Right atrium auricular region (tissue), 2 donors: ENCODE measurements around the gene OR2C1. TPM values are rescaled to one million over a fixed set of nuclear protein-coding genes. Genes with fewer than 3 reads are reported as not detected.

ENCODE experiments used
- DNase-seq: peaks from one replicate; pipeline ENCODE4 v3.0.0-alpha.2; 2019; ENCODE audit warnings: low spot score
- H3K27ac ChIP-seq, 2 donors: fragments of 200-600 bp; sonication (generic); 1 replicate in 1 of 2; 2 replicates in 1 of 2; pipeline ENCODE4 v1.5.1; 2016 to 2019
- H3K27me3 ChIP-seq, 2 donors: fragments of 200-600 bp; sonication (generic); one replicate each; pipeline versions ENCODE4 v1.5.1 to v1.6.0; 2017 to 2019
- H3K36me3 ChIP-seq: fragments of 200-600 bp; sonication (generic); one replicate; pipeline ENCODE4 v1.5.1; 2016
- H3K4me1 ChIP-seq, 2 donors: fragments of 200-600 bp; sonication (generic); one replicate each; pipeline versions ENCODE4 v1.5.1 to v1.6.0; 2017 to 2019
- H3K4me3 ChIP-seq, 2 donors: fragments of 200-600 bp; sonication (generic); 1 replicate in 1 of 2; 2 replicates in 1 of 2; pipeline ENCODE4 v1.5.1; 2017 to 2019; ENCODE audit warnings: mild to moderate bottlenecking in 1 of 2, moderate library complexity in 1 of 2
- H3K9me3 ChIP-seq, 2 donors: fragments of 200-600 bp; sonication (generic); one replicate each; pipeline ENCODE4 v1.5.1; 2019
- CTCF ChIP-seq, 2 donors: fragments of 200-600 bp; sonication (generic); IDR thresholded peaks; one replicate each; pipeline ENCODE4 v1.5.1; 2019; ENCODE audit warnings: antibody characterized with exemption in 2 of 2
- total RNA-seq, 2 donors: library from RNA; depleted of rRNA; stranded (reverse); fragments of >200 nt; gene quantifications; one replicate each; pipeline ENCODE4 v1.1.0, GENCODE V29; 2016

OR2C1 gene
- total RNA-seq, 2 donors from 2014 or later: 0.56 TPM; not detected in 1

GRCh38 chr16:3400779-3401688 is 45.3 kb downstream of the OR2C1 start, which contains the start of the genes ZNF174 and ZSCAN32:
Gene ZNF174 (plus strand): TSS chr16:3401215. CDS start chr16:3402005, 790 bp downstream.
Gene ZSCAN32 (minus strand): TSS chr16:3401004. CDS start chr16:3397557, 3,447 bp downstream.
- H3K27ac ChIP-seq: peak within 1 kb of the TSS; percentile 86 to 90
- peak within 1 kb of the TSS; percentile 90 to 94 for H3K4me3 ChIP-seq
- peaks cover 1 to 39% of the 10 kb centered on the region in 2 donors for H3K9me3 ChIP-seq
- H3K4me1 ChIP-seq: peaks cover 0 to 18% of the 10 kb centered on the region in 2 donors
- peak in 1 of 2 donors; percentile 26 for TF ChIP-seq CTCF (IDR thresholded peaks at IDR 0.05)
- H3K27me3 ChIP-seq: no peaks in the 10 kb centered on the region
- DNase-seq: peak; percentile 98
- peaks cover 42% of the 10 kb centered on the region for H3K36me3 ChIP-seq

- no peaks in the 10 kb centered on the region for H3K27me3 ChIP-seq
- H3K36me3 ChIP-seq: peaks cover 42% of the 10 kb centered on the region
- no peak for TF ChIP-seq CTCF (IDR thresholded peaks at IDR 0.05)
- H3K9me3 ChIP-seq: peaks cover 5 to 41% of the 10 kb centered on the region in 2 donors
- H3K4me1 ChIP-seq: peaks cover 0 to 18% of the 10 kb centered on the region in 2 donors
- no peak for DNase-seq
- peak overlapping the region; percentile 86 to 90 for H3K27ac ChIP-seq
- H3K4me3 ChIP-seq: peak overlapping the region; percentile 90 to 94
These were observed 46.2 kb downstream of the OR2C1 start for GRCh38 chr16:3401719-3402397.

Other genes starting within 250 kb of the OR2C1 start
- gene ZNF205, start 243.3 kb upstream of the OR2C1 start, total RNA-seq: 10 to 100 TPM; 10.5 to 12.4 TPM
- gene ZNF213, start 220.9 kb upstream of the OR2C1 start, total RNA-seq: 1 to 10 TPM; 7.3 to 7.9 TPM
- not detected for gene OR1F1, start 167.7 kb upstream of the OR2C1 start, total RNA-seq
- gene ZNF200, start 120.7 kb upstream of the OR2C1 start, total RNA-seq: 1 to 10 TPM; 3.2 to 4.9 TPM
- 1 to 10 TPM in 1 of 2 donors, under 1 TPM in 1; 0.82 to 2.2 TPM for gene MEFV, start 99.3 kb upstream of the OR2C1 start, total RNA-seq
- 10 to 100 TPM; 11.0 to 18.0 TPM for gene ZNF263, start 72.4 kb upstream of the OR2C1 start, total RNA-seq
- gene TIGD7, start 50.5 kb upstream of the OR2C1 start, total RNA-seq: 1 to 10 TPM; 5.0 to 5.4 TPM
- 10 to 100 TPM; 15.5 to 20.1 TPM for gene ZNF75A, start 50.4 kb upstream of the OR2C1 start, total RNA-seq
- gene ZSCAN32, start 45.1 kb downstream of the OR2C1 start, total RNA-seq: 1 to 10 TPM; 4.2 to 9.4 TPM
- 10 to 100 TPM; 10.2 to 16.5 TPM for gene ZNF174, start 45.3 kb downstream of the OR2C1 start, total RNA-seq
- 1 to 10 TPM; 1.3 to 2.2 TPM for gene ZNF597, start 87.6 kb downstream of the OR2C1 start, total RNA-seq
- gene NAA60, start 87.8 kb downstream of the OR2C1 start, total RNA-seq: 10 to 100 TPM; 28.1 to 29.1 TPM
- not detected for gene C16orf90, start 139.6 kb downstream of the OR2C1 start, total RNA-seq
- gene CLUAP1, start 145.1 kb downstream of the OR2C1 start, total RNA-seq: 10 to 100 TPM in 1 of 2 donors, 1 to 10 TPM in 1; 8.8 to 10.9 TPM
- gene NLRC3, start 221.5 kb downstream of the OR2C1 start, total RNA-seq: 1 to 10 TPM in 1 of 2 donors, under 1 TPM in 1; 0.85 to 1.1 TPM